HepG2 (cell line): Measurements from ENCODE around the gene SLC39A3. TPM values are rescaled to one million over a fixed set of nuclear protein-coding genes. Genes with fewer than 3 reads are reported as not detected.

Experiments used
- ATAC-seq: fragments of 200-7000 bp; cut with Tn5 transposase; 3 replicates; pipeline ENCODE4 v1.9.1; 2020; ENCODE audit warnings: mild to moderate bottlenecking, moderate library complexity
- BruUV-seq: library from RNA; stranded (reverse); fragments of 400-500 nt; replicated peaks from 2 replicates; lab custom pipeline; 2021; lab: Mats Ljungman, UMichigan
- CTCF ChIA-PET: fragments of 300-600 bp; formaldehyde crosslinking; extraction: SDS; loops from one replicate; lab custom pipeline; 2021; ENCODE audit warnings: low total read pairs, inconsistent platforms, low intra/inter-chr PET ratio; lab: Yijun Ruan, JAX
- POLR2A ChIA-PET: fragments of 350-600 bp; sonication (Branson Sonifier 250); formaldehyde crosslinking; loops from one replicate; lab custom pipeline; 2020; ENCODE audit warnings: antibody characterized with exemption, inconsistent platforms; lab: Yijun Ruan, JAX
- DNase-seq: peaks from one replicate; pipeline ENCODE4 v3.0.0-alpha.2; 2015; ENCODE audit warnings: low spot score
- FAIRE-seq: peaks from 3 replicates; lab custom pipeline; 2011; peaks lifted over from hg19 to GRCh38; lab: Jason Lieb, UNC
- H2AFZ ChIP-seq: one replicate; pipeline ENCODE4 v1.6.1; 2011; ENCODE audit warnings: low read length, inconsistent platforms
- H3K27ac ChIP-seq: fragments of 300-600 bp; 3 replicates; pipeline ENCODE4 v1.8.0; 2011; ENCODE audit warnings: mixed run types, mild to moderate bottlenecking, mixed read lengths, low read length, inconsistent platforms; ENCODE audit not compliant: insufficient read depth; ENCODE audit errors: extremely low read length
- H3K27me3 ChIP-seq, 2 experiments: fragments of 200-600 bp in 1 of 2; 2 replicates in 1 of 2; 3 replicates in 1 of 2; pipeline versions ENCODE4 v1.6.0 to v1.8.0; 2011; ENCODE audit warnings: low read length in 2 of 2, mild to moderate bottlenecking in 2 of 2, moderate library complexity in 2 of 2, inconsistent platforms in 1 of 2; ENCODE audit not compliant: insufficient read depth in 2 of 2, control insufficient read depth in 1 of 2
- H3K36me3 ChIP-seq, 2 experiments: fragments of 200-600 bp in 1 of 2; replicated peaks in 1 of 2; 2 replicates in 1 of 2; 3 replicates in 1 of 2; pipeline versions ENCODE4 v1.5.1 to v1.8.0; 2011; ENCODE audit warnings: low read length in 2 of 2, inconsistent platforms in 1 of 2; ENCODE audit not compliant: insufficient read depth in 2 of 2, control insufficient read depth in 1 of 2
- H3K4me1 ChIP-seq: 2 replicates; pipeline ENCODE4 v1.5.1; 2012; ENCODE audit warnings: low read length, inconsistent platforms; ENCODE audit not compliant: insufficient read depth
- H3K4me2 ChIP-seq: 2 replicates; pipeline ENCODE4 v1.6.0; 2011; ENCODE audit warnings: low read depth, low read length, inconsistent platforms
- H3K4me3 ChIP-seq, 3 experiments: fragments of 200-600 bp in 1 of 3; sonication (generic), shearing (Covaris generic) in 1 of 3; replicated peaks in 1 of 3; 2 replicates each; pipeline ENCODE4 v1.5.1; 2011 to 2016; ENCODE audit warnings: low read length in 3 of 3, inconsistent platforms in 2 of 3, low read depth in 2 of 3, mild to moderate bottlenecking in 2 of 3, control low read depth in 1 of 3, mixed read lengths in 1 of 3; ENCODE audit not compliant: insufficient read depth in 1 of 3
- H3K79me2 ChIP-seq: one replicate; pipeline ENCODE4 v1.6.1; 2011; ENCODE audit warnings: low read length, inconsistent platforms; ENCODE audit not compliant: insufficient read depth
- H3K9ac ChIP-seq: 2 replicates; pipeline ENCODE4 v1.6.0; 2011; ENCODE audit warnings: mild to moderate bottlenecking, low read depth, low read length, inconsistent platforms; ENCODE audit not compliant: insufficient read depth
- H3K9me3 ChIP-seq: 2 replicates; pipeline ENCODE4 v1.5.1; 2012; ENCODE audit warnings: mild to moderate bottlenecking, low read length
- H4K20me1 ChIP-seq: 2 replicates; pipeline ENCODE4 v1.6.0; 2011; ENCODE audit warnings: inconsistent platforms, mild to moderate bottlenecking, low read length, moderate library complexity; ENCODE audit not compliant: insufficient read depth
- ATAD3A ChIP-seq: sonication (generic); formaldehyde crosslinking; IDR thresholded peaks from 2 replicates; pipeline ENCODE4 v1.4.0; 2020; ENCODE audit warnings: missing genetic modification reagents
- ATF7-NPFF ChIP-seq: sonication (generic); formaldehyde crosslinking; IDR thresholded peaks from 2 replicates; pipeline ENCODE4 v1.8.1; 2023; ENCODE audit warnings: mild to moderate bottlenecking, low read depth, missing genetic modification reagents, moderate library complexity
- FOXM1 ChIP-seq: sonication (generic); formaldehyde crosslinking; IDR thresholded peaks from 2 replicates; pipeline ENCODE4 v1.5.0; 2020; ENCODE audit warnings: missing genetic modification reagents
- MATR3 ChIP-seq: sonication (generic); formaldehyde crosslinking; IDR thresholded peaks from 2 replicates; pipeline ENCODE4 v1.4.0; 2020; ENCODE audit warnings: missing genetic modification reagents
- NFATC3 ChIP-seq: sonication (generic); formaldehyde crosslinking; IDR thresholded peaks from 2 replicates; pipeline ENCODE4 v1.5.1; 2020; ENCODE audit warnings: mild to moderate bottlenecking, missing genetic modification reagents
- SMC3 ChIP-seq: IDR thresholded peaks from 2 replicates; pipeline ENCODE4 v1.6.1; 2011; ENCODE audit warnings: low read length, improper control_type of control experiment
- TSC22D2 ChIP-seq: sonication (generic); formaldehyde crosslinking; IDR thresholded peaks from 2 replicates; pipeline ENCODE4 v1.5.1; 2020; ENCODE audit warnings: missing genetic modification reagents, mild to moderate bottlenecking, borderline replicate concordance
- YEATS4 ChIP-seq: sonication (generic); formaldehyde crosslinking; IDR thresholded peaks from 2 replicates; pipeline ENCODE4 v1.4.0; 2020; ENCODE audit warnings: missing genetic modification reagents, borderline replicate concordance
- ZMYM4 ChIP-seq: sonication (generic); formaldehyde crosslinking; IDR thresholded peaks from 2 replicates; pipeline ENCODE4 v1.8.1; 2023; ENCODE audit warnings: mild to moderate bottlenecking, missing genetic modification reagents
- ZNF12 ChIP-seq: sonication (generic); formaldehyde crosslinking; IDR thresholded peaks from 2 replicates; pipeline ENCODE4 v1.5.0; 2020; ENCODE audit warnings: missing genetic modification reagents
- ZNF20 ChIP-seq: sonication (generic); formaldehyde crosslinking; IDR thresholded peaks from 2 replicates; pipeline ENCODE4 v1.4.0; 2020; ENCODE audit warnings: mild to moderate bottlenecking, moderate library complexity, missing genetic modification reagents
- ZNF713 ChIP-seq: sonication (generic); formaldehyde crosslinking; IDR thresholded peaks from 2 replicates; pipeline ENCODE4 v1.4.0; 2020; ENCODE audit warnings: mild to moderate bottlenecking, missing genetic modification reagents
- ZSCAN31 ChIP-seq: sonication (generic); formaldehyde crosslinking; IDR thresholded peaks from 2 replicates; pipeline ENCODE4 v1.5.0; 2020; ENCODE audit warnings: low read depth, mild to moderate bottlenecking, missing genetic modification reagents
- WGBS: methylation state at CpG from one replicate; pipeline ENCODE4 v1.1.6; 2017; ENCODE audit warnings: low lambda C conversion rate; 5-methylcytosine and 5-hydroxymethylcytosine counted together
- in situ Hi-C: cut with HindIII; loops from 2 replicates; pipeline ENCODE4 v1.10.0; 2017; ENCODE audit warnings: low pct_unique_long_range_greater_than_20kb; ENCODE audit not compliant: extremely low pct_ligation_motif_present
- intact Hi-C: fragments of 100-400 bp; cut with micrococcal nuclease; formaldehyde crosslinking; loops from one replicate; pipeline ENCODE4 v1.10.0; 2022; ENCODE audit not compliant: unreplicated experiment
- polyA plus RNA-seq, 8 experiments: library from polyadenylated mRNA; depleted of rRNA in 3 of 8; stranded (reverse) in 7 of 8; unstranded in 1 of 8; fragments of >200 nt; fragmentation: Illumina TruSeq in 4 of 8; extraction: Trizol in 4 of 8; gene quantifications; 2 replicates each; pipeline versions ENCODE4 v1.2.1 to v1.2.3, GENCODE V29; 2011 to 2016; ENCODE audit warnings: low read depth in 4 of 8, missing spikeins in 1 of 8, mixed read lengths in 1 of 8; ENCODE audit not compliant: insufficient read depth in 1 of 8
- total RNA-seq, 5 experiments: library from RNA; depleted of rRNA; stranded (reverse); fragments of >200 nt; fragmentation: Illumina TruSeq; extraction: Trizol; gene quantifications; 2 replicates each; pipeline ENCODE4 v1.2.3, GENCODE V29; 2016; ENCODE audit warnings: low read depth in 1 of 5
- TF ChIP-seq, protein P1 (sequence below): sonication (generic); formaldehyde crosslinking; conservative IDR thresholded peaks from 2 replicates; pipeline ENCODE4 v1.8.0; 2022; ENCODE audit warnings: missing genetic modification reagents
- TF ChIP-seq, protein P2 (sequence below): IDR thresholded peaks from 2 replicates; pipeline ENCODE4 v1.6.1; 2018; ENCODE audit warnings: missing genetic modification reagents, mild to moderate bottlenecking, missing compliant biosample characterization
- TF ChIP-seq, protein P3 (sequence below): sonication (generic); formaldehyde crosslinking; IDR thresholded peaks from 2 replicates; pipeline ENCODE4 v1.8.1; 2023; ENCODE audit warnings: mild to moderate bottlenecking, inconsistent platforms, moderate library complexity, missing genetic modification reagents, borderline replicate concordance
- TF ChIP-seq, protein P4 (sequence below): sonication (generic); formaldehyde crosslinking; IDR thresholded peaks from 2 replicates; pipeline ENCODE4 v1.9.0; 2021; ENCODE audit warnings: missing genetic modification reagents, borderline replicate concordance

Gene SLC39A3
- total and polyA plus RNA-seq, 2 of the 13 experiments (the other 11 are each of a cell fraction or from before 2014, with no cell fraction given) = 33.6 to 41.6 TPM

DNA sequence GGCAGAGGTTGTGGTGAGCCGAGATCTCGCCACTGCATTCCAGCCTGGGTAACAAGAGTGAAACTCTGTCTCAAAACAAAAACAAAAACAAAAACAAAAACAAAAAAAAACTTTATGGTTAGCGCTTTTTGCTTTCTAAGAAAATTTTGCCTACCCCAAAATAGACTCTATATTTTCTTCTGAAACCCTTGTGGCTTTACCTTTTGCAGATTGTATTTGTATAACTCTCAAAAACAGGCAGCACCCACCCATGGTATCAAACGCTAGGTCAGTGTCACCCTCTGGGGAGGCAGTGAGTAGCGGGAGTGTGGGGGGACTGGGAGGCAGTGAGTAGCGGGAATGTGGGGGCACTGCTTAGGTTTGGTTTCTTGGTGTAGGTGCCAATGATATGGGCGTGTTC lies 7.5 kb upstream of the SLC39A3 start:
- ATAC-seq (no peak), FAIRE-seq (no peak), DNase-seq (no peak)
- no peaks in the 10 kb centered on the region for H3K79me2 ChIP-seq
- no peaks in the 10 kb centered on the region for H3K9me3 ChIP-seq
- BruUV-seq = no TSS peak
- 30% methylated on average over 7 of the region's 7 CpGs for WGBS
- H3K4me2 ChIP-seq = no peak overlapping the region
- ChIA-PET POLR2A (no interaction called here), CTCF (interaction anchor here (1.3 kb wide), 1 partner anchor 99 kb away, joined by 4 read pairs; no protein-coding TSS in a partner anchor)
- no peak overlapping the region for H3K27ac ChIP-seq
- H2AFZ ChIP-seq = no peak overlapping the region
- peaks cover 7% of the 10 kb centered on the region for H3K4me1 ChIP-seq
- H3K4me3 ChIP-seq = no peak overlapping the region
- no peaks in the 10 kb centered on the region for H4K20me1 ChIP-seq
- in situ Hi-C loops = no loop called here
- no peaks in the 10 kb centered on the region for H3K36me3 ChIP-seq
- no peak overlapping the region for H3K9ac ChIP-seq
- intact Hi-C loops = no loop called here
- no peaks in the 10 kb centered on the region for H3K27me3 ChIP-seq
- TF ChIP-seq ATAD3A (CRISPR knock-in tag) (no peak), FOXM1 (CRISPR knock-in tag) (no peak), YEATS4 (no peak), MATR3 (CRISPR knock-in tag) (no peak), ATF7-NPFF (no peak), TSC22D2 (CRISPR knock-in tag) (no peak), ZMYM4 (no peak), ZSCAN31 (no peak), ZNF20 (no peak), ZNF12 (no peak), SMC3 (no peak), NFATC3 (CRISPR knock-in tag) (no peak), ZNF713 (CRISPR knock-in tag) (no peak)
- TF ChIP-seq, protein P1, sequence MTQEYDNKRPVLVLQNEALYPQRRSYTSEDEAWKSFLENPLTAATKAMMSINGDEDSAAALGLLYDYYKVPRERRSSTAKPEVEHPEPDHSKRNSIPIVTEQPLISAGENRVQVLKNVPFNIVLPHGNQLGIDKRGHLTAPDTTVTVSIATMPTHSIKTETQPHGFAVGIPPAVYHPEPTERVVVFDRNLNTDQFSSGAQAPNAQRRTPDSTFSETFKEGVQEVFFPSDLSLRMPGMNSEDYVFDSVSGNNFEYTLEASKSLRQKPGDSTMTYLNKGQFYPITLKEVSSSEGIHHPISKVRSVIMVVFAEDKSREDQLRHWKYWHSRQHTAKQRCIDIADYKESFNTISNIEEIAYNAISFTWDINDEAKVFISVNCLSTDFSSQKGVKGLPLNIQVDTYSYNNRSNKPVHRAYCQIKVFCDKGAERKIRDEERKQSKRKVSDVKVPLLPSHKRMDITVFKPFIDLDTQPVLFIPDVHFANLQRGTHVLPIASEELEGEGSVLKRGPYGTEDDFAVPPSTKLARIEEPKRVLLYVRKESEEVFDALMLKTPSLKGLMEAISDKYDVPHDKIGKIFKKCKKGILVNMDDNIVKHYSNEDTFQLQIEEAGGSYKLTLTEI = no peak
- TF ChIP-seq, protein P2, sequence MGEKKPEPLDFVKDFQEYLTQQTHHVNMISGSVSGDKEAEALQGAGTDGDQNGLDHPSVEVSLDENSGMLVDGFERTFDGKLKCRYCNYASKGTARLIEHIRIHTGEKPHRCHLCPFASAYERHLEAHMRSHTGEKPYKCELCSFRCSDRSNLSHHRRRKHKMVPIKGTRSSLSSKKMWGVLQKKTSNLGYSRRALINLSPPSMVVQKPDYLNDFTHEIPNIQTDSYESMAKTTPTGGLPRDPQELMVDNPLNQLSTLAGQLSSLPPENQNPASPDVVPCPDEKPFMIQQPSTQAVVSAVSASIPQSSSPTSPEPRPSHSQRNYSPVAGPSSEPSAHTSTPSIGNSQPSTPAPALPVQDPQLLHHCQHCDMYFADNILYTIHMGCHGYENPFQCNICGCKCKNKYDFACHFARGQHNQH (CRISPR knock-in tag) = no peak
- TF ChIP-seq, protein P3, sequence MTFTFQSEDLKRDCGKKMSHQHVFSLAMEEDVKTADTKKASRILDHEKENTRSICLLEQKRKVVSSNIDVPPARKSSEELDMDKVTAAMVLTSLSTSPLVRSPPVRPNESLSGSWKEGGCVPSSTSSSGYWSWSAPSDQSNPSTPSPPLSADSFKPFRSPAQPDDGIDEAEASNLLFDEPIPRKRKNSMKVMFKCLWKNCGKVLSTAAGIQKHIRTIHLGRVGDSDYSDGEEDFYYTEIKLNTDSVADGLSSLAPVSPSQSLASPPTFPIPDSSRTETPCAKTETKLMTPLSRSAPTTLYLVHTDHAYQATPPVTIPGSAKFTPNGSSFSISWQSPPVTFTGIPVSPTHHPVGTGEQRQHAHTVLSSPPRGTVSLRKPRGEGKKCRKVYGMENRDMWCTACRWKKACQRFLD (CRISPR knock-in tag) = no peak
- TF ChIP-seq, protein P4, sequence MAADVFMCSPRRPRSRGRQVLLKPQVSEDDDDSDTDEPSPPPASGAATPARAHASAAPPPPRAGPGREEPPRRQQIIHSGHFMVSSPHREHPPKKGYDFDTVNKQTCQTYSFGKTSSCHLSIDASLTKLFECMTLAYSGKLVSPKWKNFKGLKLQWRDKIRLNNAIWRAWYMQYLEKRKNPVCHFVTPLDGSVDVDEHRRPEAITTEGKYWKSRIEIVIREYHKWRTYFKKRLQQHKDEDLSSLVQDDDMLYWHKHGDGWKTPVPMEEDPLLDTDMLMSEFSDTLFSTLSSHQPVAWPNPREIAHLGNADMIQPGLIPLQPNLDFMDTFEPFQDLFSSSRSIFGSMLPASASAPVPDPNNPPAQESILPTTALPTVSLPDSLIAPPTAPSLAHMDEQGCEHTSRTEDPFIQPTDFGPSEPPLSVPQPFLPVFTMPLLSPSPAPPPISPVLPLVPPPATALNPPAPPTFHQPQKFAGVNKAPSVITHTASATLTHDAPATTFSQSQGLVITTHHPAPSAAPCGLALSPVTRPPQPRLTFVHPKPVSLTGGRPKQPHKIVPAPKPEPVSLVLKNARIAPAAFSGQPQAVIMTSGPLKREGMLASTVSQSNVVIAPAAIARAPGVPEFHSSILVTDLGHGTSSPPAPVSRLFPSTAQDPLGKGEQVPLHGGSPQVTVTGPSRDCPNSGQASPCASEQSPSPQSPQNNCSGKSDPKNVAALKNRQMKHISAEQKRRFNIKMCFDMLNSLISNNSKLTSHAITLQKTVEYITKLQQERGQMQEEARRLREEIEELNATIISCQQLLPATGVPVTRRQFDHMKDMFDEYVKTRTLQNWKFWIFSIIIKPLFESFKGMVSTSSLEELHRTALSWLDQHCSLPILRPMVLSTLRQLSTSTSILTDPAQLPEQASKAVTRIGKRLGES (CRISPR knock-in tag) = no peak
